Trophoblast cell (in vitro differentiated cells and primary cell): Measurements from ENCODE around the gene MYO18A.
A peak's percentile ranks its signal among the peaks of the same experiment; 100 is the strongest.

ENCODE experiments used
- DNase-seq, 2 donors: peaks; one replicate each; pipeline ENCODE4 v3.0.0-alpha.2; 2016
- H2AFZ ChIP-seq: 2 replicates; pipeline ENCODE4 v1.6.1; 2013; ENCODE audit warnings: low read length, moderate library complexity, mild to moderate bottlenecking; ENCODE audit not compliant: insufficient read depth, poor library complexity
- H2AK5ac ChIP-seq: 2 replicates; pipeline ENCODE4 v1.6.1; 2013; ENCODE audit warnings: mild to moderate bottlenecking, low read length
- H2BK120ac ChIP-seq: 2 replicates; pipeline ENCODE4 v1.6.1; 2013; ENCODE audit warnings: low read length, mild to moderate bottlenecking, moderate library complexity; ENCODE audit not compliant: insufficient read depth, poor library complexity
- H2BK12ac ChIP-seq: 2 replicates; pipeline ENCODE4 v1.6.1; 2013; ENCODE audit warnings: mild to moderate bottlenecking, low read length, moderate library complexity
- H2BK5ac ChIP-seq: 2 replicates; pipeline ENCODE4 v1.6.1; 2013; ENCODE audit warnings: low read length, low read depth, moderate library complexity, mild to moderate bottlenecking; ENCODE audit not compliant: poor library complexity
- H3K14ac ChIP-seq: 2 replicates; pipeline ENCODE4 v1.6.1; 2013; ENCODE audit warnings: mild to moderate bottlenecking, low read length
- H3K18ac ChIP-seq: 2 replicates; pipeline ENCODE4 v1.6.1; 2013; ENCODE audit warnings: mild to moderate bottlenecking, low read length
- H3K23ac ChIP-seq: 2 replicates; pipeline ENCODE4 v1.6.1; 2013; ENCODE audit warnings: low read length
- H3K27ac ChIP-seq: 2 replicates; pipeline ENCODE4 v1.5.1; 2013; ENCODE audit warnings: low read depth, mild to moderate bottlenecking, inconsistent platforms, low read length, moderate library complexity
- H3K27me3 ChIP-seq: 2 replicates; pipeline ENCODE4 v1.6.1; 2013; ENCODE audit warnings: inconsistent platforms, mild to moderate bottlenecking, low read length, moderate library complexity; ENCODE audit not compliant: insufficient read depth
- H3K36me3 ChIP-seq, 2 experiments: 1 replicate in 1 of 2; 2 replicates in 1 of 2; pipeline ENCODE4 v1.6.1; 2013; ENCODE audit warnings: low read length in 2 of 2, mild to moderate bottlenecking in 2 of 2, moderate library complexity in 1 of 2; ENCODE audit not compliant: insufficient read depth in 2 of 2, control insufficient read depth in 1 of 2
- H3K4ac ChIP-seq: 2 replicates; pipeline ENCODE4 v1.6.1; 2013; ENCODE audit warnings: low read depth, mild to moderate bottlenecking, low read length, moderate library complexity
- H3K4me1 ChIP-seq, 2 experiments: 1 replicate in 1 of 2; 2 replicates in 1 of 2; pipeline ENCODE4 v1.6.1; 2013; ENCODE audit warnings: low read length in 2 of 2, mild to moderate bottlenecking in 2 of 2, moderate library complexity in 1 of 2; ENCODE audit not compliant: insufficient read depth in 2 of 2, control insufficient read depth in 1 of 2
- H3K4me2 ChIP-seq: 2 replicates; pipeline ENCODE4 v1.6.1; 2013; ENCODE audit warnings: inconsistent platforms, mild to moderate bottlenecking, low read length, moderate library complexity
- H3K4me3 ChIP-seq: 2 replicates; pipeline ENCODE4 v1.5.1; 2013; ENCODE audit warnings: mild to moderate bottlenecking, low read depth, low read length, inconsistent platforms
- H3K79me1 ChIP-seq: one replicate; pipeline ENCODE4 v1.6.1; 2013; ENCODE audit warnings: low read length
- H3K79me2 ChIP-seq: 2 replicates; pipeline ENCODE4 v1.6.1; 2013; ENCODE audit warnings: low read length, mild to moderate bottlenecking; ENCODE audit not compliant: control insufficient read depth, insufficient read depth, poor library complexity
- H3K9ac ChIP-seq: 2 replicates; pipeline ENCODE4 v1.6.1; 2013; ENCODE audit warnings: mild to moderate bottlenecking, low read length
- H3K9me3 ChIP-seq: 2 replicates; pipeline ENCODE4 v1.6.1; 2013; ENCODE audit warnings: low read depth, mild to moderate bottlenecking, control low read depth, inconsistent platforms, low read length; ENCODE audit not compliant: insufficient read depth
- H4K12ac ChIP-seq: 2 replicates; pipeline ENCODE4 v1.6.1; 2013; ENCODE audit warnings: low read depth, mild to moderate bottlenecking, low read length, moderate library complexity
- H4K8ac ChIP-seq: 2 replicates; pipeline ENCODE4 v1.6.1; 2013; ENCODE audit warnings: low read depth, mild to moderate bottlenecking, low read length, moderate library complexity
- H4K91ac ChIP-seq: one replicate; pipeline ENCODE4 v1.6.1; 2013; ENCODE audit warnings: low read depth, mild to moderate bottlenecking, low read length, moderate library complexity
- WGBS: extraction: QIAGEN DNeasy Blood & Tissue Kit; methylation state at CpG from one replicate; pipeline ENCODE4 v1.1.7; 2013; ENCODE audit warnings: missing lambda C conversion rate; ENCODE audit not compliant: insufficient read length, insufficient coverage; ENCODE audit errors: extremely low coverage; 5-methylcytosine and 5-hydroxymethylcytosine counted together

MYO18A gene

DNA sequence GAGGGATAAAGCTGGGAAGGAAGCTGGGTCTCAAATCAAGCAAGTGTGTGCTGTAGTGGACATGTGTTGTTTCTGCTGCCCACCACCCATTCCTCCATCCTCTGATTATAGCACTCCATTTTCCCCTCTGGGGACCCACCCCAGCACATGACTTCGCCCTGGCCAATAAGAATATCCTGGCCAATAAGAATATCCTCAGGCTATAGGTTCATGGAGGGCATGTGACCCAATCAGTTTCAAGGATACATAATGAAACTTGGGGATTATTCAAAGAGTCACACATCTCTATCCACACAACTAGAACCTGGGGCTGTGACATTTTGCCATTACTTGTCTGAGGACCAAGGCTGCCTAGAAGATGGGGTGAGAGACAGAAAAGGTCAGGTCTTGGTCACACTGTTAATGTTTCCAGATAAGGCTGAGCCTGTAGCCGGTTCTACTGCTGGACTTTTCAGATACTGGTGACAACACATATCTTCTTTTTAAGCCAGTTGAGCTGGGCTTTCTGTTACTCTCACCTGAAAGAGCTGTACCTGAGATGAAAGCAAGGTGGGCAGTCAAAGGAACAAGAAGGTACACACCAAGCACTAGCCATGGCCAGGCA lies 33.7 kb downstream of the MYO18A start:
- no peak overlapping the region for H4K91ac ChIP-seq
- peaks cover 15 to 24% of the 10 kb centered on the region in 2 experiments for H3K4me1 ChIP-seq
- H3K4me2 ChIP-seq, result no peak overlapping the region
- no peak overlapping the region for H3K9ac ChIP-seq
- no peaks in the 10 kb centered on the region for H3K79me2 ChIP-seq
- H3K9me3 ChIP-seq, result no peaks in the 10 kb centered on the region
- H3K27me3 ChIP-seq, result no peaks in the 10 kb centered on the region
- H3K27ac ChIP-seq, result no peak overlapping the region
- peaks cover 9% of the 10 kb centered on the region for H3K79me1 ChIP-seq
- no peak overlapping the region for H3K23ac ChIP-seq
- H4K8ac ChIP-seq, result no peak overlapping the region
- no peak overlapping the region for H2BK12ac ChIP-seq
- H2BK5ac ChIP-seq, result no peak overlapping the region
- no peak overlapping the region for H2BK120ac ChIP-seq
- no peak overlapping the region for H4K12ac ChIP-seq
- H3K4me3 ChIP-seq, result no peak overlapping the region
- H3K18ac ChIP-seq, result no peak overlapping the region
- H3K4ac ChIP-seq, result no peak overlapping the region
- DNase-seq, result no peak
- WGBS, result no CpG with 5 or more reads among the region's 2 CpGs
- no peak overlapping the region for H2AFZ ChIP-seq
- no peak overlapping the region for H2AK5ac ChIP-seq
- H3K36me3 ChIP-seq, result no peaks in the 10 kb centered on the region
- H3K14ac ChIP-seq, result no peak overlapping the region

GRCh38 chr17:29145289-29146073 lies 34.7 kb downstream of the MYO18A start:
- Histone ChIP-seq H4K91ac (no peak overlapping the region), H3K27me3 (no peaks in the 10 kb centered on the region), H3K9ac (no peak overlapping the region), H4K12ac (no peak overlapping the region), H3K27ac (no peak overlapping the region), H2BK120ac (no peak overlapping the region), H4K8ac (no peak overlapping the region), H2AK5ac (no peak overlapping the region), H3K36me3 (no peaks in the 10 kb centered on the region), H2BK5ac (no peak overlapping the region), H3K4me3 (no peak overlapping the region), H3K9me3 (no peaks in the 10 kb centered on the region), H3K23ac (no peak overlapping the region), H3K4me1 (peaks cover 14 to 23% of the 10 kb centered on the region in 2 experiments), H3K4ac (no peak overlapping the region), H3K4me2 (no peak overlapping the region), H3K79me2 (no peaks in the 10 kb centered on the region), H2BK12ac (no peak overlapping the region), H3K14ac (no peak overlapping the region), H2AFZ (no peak overlapping the region), H3K18ac (no peak overlapping the region), H3K79me1 (peaks cover 6% of the 10 kb centered on the region)
- no CpG with 5 or more reads among the region's 12 CpGs for WGBS
- DNase-seq, result peak; percentile 69 to 77

- Histone ChIP-seq H4K91ac (no peak overlapping the region), H2BK12ac (no peak overlapping the region), H3K23ac (no peak overlapping the region), H3K14ac (no peak overlapping the region), H4K12ac (no peak overlapping the region), H3K36me3 (no peaks in the 10 kb centered on the region), H3K18ac (no peak overlapping the region), H3K4ac (no peak overlapping the region), H2AK5ac (no peak overlapping the region), H3K79me1 (no peaks in the 10 kb centered on the region), H3K79me2 (no peaks in the 10 kb centered on the region), H2AFZ (no peak overlapping the region), H3K9ac (no peak overlapping the region), H3K27me3 (no peaks in the 10 kb centered on the region), H2BK120ac (no peak overlapping the region), H3K4me2 (no peak overlapping the region), H4K8ac (no peak overlapping the region), H3K9me3 (no peaks in the 10 kb centered on the region), H3K4me1 (peaks cover 9 to 18% of the 10 kb centered on the region in 2 experiments), H3K4me3 (no peak overlapping the region), H2BK5ac (no peak overlapping the region), H3K27ac (no peak overlapping the region)
- no CpG with 5 or more reads among the region's 2 CpGs for WGBS
- DNase-seq, result peak; percentile 18 to 58
Observed at GRCh38 chr17:29143894-29144293, 36.3 kb downstream of the MYO18A start.

- Histone ChIP-seq H2AK5ac (no peak overlapping the region), H3K36me3 (no peaks in the 10 kb centered on the region), H3K23ac (no peak overlapping the region), H3K4me1 (peaks cover 5 to 12% of the 10 kb centered on the region in 2 experiments), H3K9me3 (no peaks in the 10 kb centered on the region), H3K27ac (no peak overlapping the region), H3K27me3 (no peaks in the 10 kb centered on the region), H3K14ac (no peak overlapping the region), H3K79me2 (no peaks in the 10 kb centered on the region), H4K91ac (no peak overlapping the region), H4K12ac (no peak overlapping the region), H2BK120ac (no peak overlapping the region), H3K4me3 (no peak overlapping the region), H4K8ac (no peak overlapping the region), H3K4ac (no peak overlapping the region), H2AFZ (no peak overlapping the region), H3K9ac (no peak overlapping the region), H2BK5ac (no peak overlapping the region), H3K4me2 (no peak overlapping the region), H3K18ac (no peak overlapping the region), H3K79me1 (no peaks in the 10 kb centered on the region), H2BK12ac (no peak overlapping the region)
- no CpG with 5 or more reads among the region's 4 CpGs for WGBS
- no peak for DNase-seq
Observed at GRCh38 chr17:29141514-29141876, 38.7 kb downstream of the MYO18A start.
